Activated CD4-positive, alpha-beta T cell treated with anti-CD3 and anti-CD28 coated beads, Interleukin-2, amount 50 U/mL, for 4 hours (primary cell): Measurements from ENCODE around the gene KRTAP6-3.

Experiments used
- DNase-seq, 2 experiments: peaks; one replicate each; pipeline ENCODE4 v3.0.0-alpha.2; 2020

Gene KRTAP6-3

GRCh38 chr21:30628109-30628508, 35.9 kb downstream of the KRTAP6-3 start:
- no peak for DNase-seq

DNA sequence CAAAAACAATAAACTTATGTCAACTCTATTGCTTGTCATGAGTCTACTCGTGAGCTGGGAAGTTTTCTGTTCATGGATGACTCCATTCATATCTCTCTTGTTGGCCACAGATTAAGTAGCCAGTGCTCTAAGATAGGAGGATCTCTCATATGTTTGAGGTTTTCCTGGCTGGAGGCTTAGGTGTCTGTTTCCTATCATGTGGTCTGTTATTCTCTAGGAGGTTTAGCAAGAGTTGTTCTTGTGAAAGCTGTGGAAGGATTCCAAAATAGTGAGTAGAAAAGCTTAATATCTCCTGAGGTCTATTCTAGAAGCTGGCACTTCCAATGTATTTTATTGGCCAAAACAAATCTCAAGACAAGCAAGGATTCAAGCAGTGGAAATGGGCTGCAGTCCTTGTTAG, 37.0 kb downstream of the KRTAP6-3 start:
- DNase-seq: no peak

GRCh38 chr21:30634906-30635305, 42.7 kb downstream of the KRTAP6-3 start, which contains the start of gene KRTAP20-2:
Gene KRTAP20-2 (plus strand): TSS chr21:30635206. CDS start chr21:30635264, 58 bp downstream.
- no peak for DNase-seq

DNA sequence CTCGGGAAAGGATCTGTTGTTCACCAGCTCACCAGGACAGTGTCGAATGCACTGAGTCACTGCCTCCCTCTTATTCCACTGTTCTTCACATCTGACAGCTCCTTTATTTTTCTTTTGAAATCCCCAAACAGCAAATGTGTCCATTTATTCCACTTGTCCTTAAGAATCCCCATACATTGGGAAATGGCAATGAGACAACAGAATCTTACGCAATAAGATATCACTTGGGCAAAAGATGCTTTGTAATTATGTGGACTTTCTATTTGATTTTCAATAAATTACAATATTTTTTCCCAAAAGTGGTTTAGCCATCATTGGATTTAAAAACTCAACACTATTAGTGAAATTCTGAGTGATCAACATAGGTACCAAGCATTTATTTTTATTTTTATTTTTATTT, 46.4 kb downstream of the KRTAP6-3 start:
- DNase-seq: no peak

DNA sequence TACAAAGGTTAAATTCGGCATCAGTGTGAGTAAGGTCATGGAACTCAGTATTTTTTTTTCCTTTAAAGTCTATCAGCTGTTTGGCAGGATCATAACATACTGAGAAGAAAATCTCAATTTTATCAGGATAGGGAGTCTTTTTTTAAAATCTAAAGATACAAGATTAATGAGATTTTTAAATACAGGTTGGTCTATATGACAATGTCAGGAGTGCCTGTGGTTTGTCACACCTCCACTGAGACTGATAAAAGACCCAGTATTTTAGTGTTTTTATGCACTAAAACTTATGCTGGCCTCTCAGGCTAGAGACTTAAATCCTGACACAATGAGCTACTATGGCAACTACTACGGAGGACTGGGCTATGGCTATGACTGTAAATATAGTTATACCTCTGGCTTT, 50.3 kb downstream of the KRTAP6-3 start, which contains the start of gene KRTAP20-3:
Gene KRTAP20-3, plus strand, starts transcription at position 301 of the 400 bp plus-strand sequence.
- no peak for DNase-seq
